Sigmoid colon (tissue), 7 donors: ENCODE measurements around the gene SMIM34. TPM values are rescaled to one million over a fixed set of nuclear protein-coding genes. Genes with fewer than 3 reads are reported as not detected.
"Not testable (repeated sequence)": the region's sequence is repeated elsewhere in the genome, so short reads cannot be mapped to it uniquely, and the experiment has no call there.

Experiments used
- DNase-seq: peaks from one replicate; pipeline ENCODE4 v3.0.0-alpha.2; 2019
- H3K27ac ChIP-seq, 4 donors: fragments of 200-600 bp; sonication (generic); one replicate each; pipeline ENCODE4 v1.5.1; 2016 to 2019; ENCODE audit warnings: mild to moderate bottlenecking in 1 of 4
- H3K27me3 ChIP-seq, 3 donors: fragments of 200-600 bp; sonication (generic); one replicate each; pipeline ENCODE4 v1.5.1; 2019; ENCODE audit warnings: mild to moderate bottlenecking in 1 of 3
- H3K36me3 ChIP-seq, 4 donors: fragments of 200-600 bp; sonication (generic); one replicate each; pipeline ENCODE4 v1.5.1; 2016 to 2019
- H3K4me1 ChIP-seq, 4 donors: fragments of 200-600 bp; sonication (generic); one replicate each; pipeline ENCODE4 v1.5.1; 2017 to 2019
- H3K4me3 ChIP-seq, 4 donors: fragments of 200-600 bp; sonication (generic); one replicate each; pipeline ENCODE4 v1.5.1; 2017 to 2019; ENCODE audit warnings: mild to moderate bottlenecking in 2 of 4, moderate library complexity in 1 of 4
- H3K9me3 ChIP-seq, 4 donors: fragments of 200-600 bp in 3 of 4; sonication (generic) in 3 of 4; one replicate each; pipeline versions ENCODE4 v1.5.1 to v1.6.1; 2013 to 2019
- CTCF ChIP-seq, 4 experiments: fragments of 450-650 bp in 3 of 4; fragments of 200-600 bp in 1 of 4; IDR thresholded peaks; one replicate each; pipeline ENCODE4 v1.5.1; 2016 to 2019; ENCODE audit warnings: antibody characterized with exemption in 4 of 4, mild to moderate bottlenecking in 3 of 4, moderate library complexity in 2 of 4
- POLR2A ChIP-seq, 2 donors: fragments of 450-650 bp; IDR thresholded peaks; one replicate each; pipeline ENCODE4 v1.6.1; 2016; ENCODE audit warnings: antibody characterized with exemption in 2 of 2, mild to moderate bottlenecking in 2 of 2, moderate library complexity in 2 of 2
- POLR2AphosphoS5 ChIP-seq, 4 donors: sonication (generic); formaldehyde crosslinking; IDR thresholded peaks; one replicate each; pipeline ENCODE4 v1.6.1; 2017; ENCODE audit warnings: antibody characterized with exemption in 4 of 4
- WGBS, 2 donors: extraction: QIAGEN DNeasy Blood & Tissue Kit; methylation state at CpG; one replicate each; pipeline ENCODE4 v1.1.7; 2013; 5-methylcytosine and 5-hydroxymethylcytosine counted together
- intact Hi-C: fragments of 100-400 bp; cut with DNase I; formaldehyde crosslinking; loops from one replicate; pipeline ENCODE4 v1.15.1; 2023
- polyA plus RNA-seq, 3 donors: library from polyadenylated mRNA; stranded (reverse); fragments of 200-250 nt; gene quantifications; one replicate each; pipeline ENCODE4 v1.2.3, GENCODE V29; 2013
- total RNA-seq, 4 donors: library from RNA; depleted of rRNA; stranded (reverse); fragments of >200 nt; gene quantifications; one replicate each; pipeline ENCODE4 v1.1.0, GENCODE V29; 2016
- donor health status: healthy with polysubstance abuse.
- donor health status: Bipolar disorder and iron deficiency.
- donor health status: healthy.

SMIM34 gene
- total and polyA plus RNA-seq, 7 donors: not detected

- H3K27ac ChIP-seq, H3K36me3 ChIP-seq, H3K27me3 ChIP-seq, H3K9me3 ChIP-seq, intact Hi-C loops, H3K4me1 ChIP-seq, H3K4me3 ChIP-seq, DNase-seq: not testable (repeated sequence)
- no CpG with 5 or more reads among the region's 6 CpGs for WGBS, 2 donors
Observed at GRCh38 chr21:34406102-34406501, 17.6 kb downstream of the SMIM34 start.

- H3K27ac ChIP-seq, H3K27me3 ChIP-seq, intact Hi-C loops, H3K9me3 ChIP-seq, H3K4me3 ChIP-seq, DNase-seq, H3K4me1 ChIP-seq, H3K36me3 ChIP-seq: not testable (repeated sequence)
- no CpG with 5 or more reads among the region's 2 CpGs for WGBS, 2 donors
Observed at GRCh38 chr21:34405686-34406085, 18.1 kb downstream of the SMIM34 start.

GRCh38 chr21:34404742-34405141 lies 19.0 kb downstream of the SMIM34 start:
- H3K9me3 ChIP-seq, H3K4me1 ChIP-seq, DNase-seq, H3K27me3 ChIP-seq, intact Hi-C loops, H3K4me3 ChIP-seq, H3K27ac ChIP-seq, H3K36me3 ChIP-seq: not testable (repeated sequence)
- WGBS, 2 donors: no CpG with 5 or more reads among the region's 5 CpGs

GRCh38 chr21:34400522-34400921 lies 23.2 kb downstream of the SMIM34 start:
- intact Hi-C loops, H3K36me3 ChIP-seq, H3K4me1 ChIP-seq, H3K27ac ChIP-seq, DNase-seq, H3K27me3 ChIP-seq, H3K4me3 ChIP-seq, H3K9me3 ChIP-seq: not testable (repeated sequence)
- WGBS, 2 donors: no CpG with 5 or more reads among the region's 5 CpGs

- DNase-seq, H3K4me3 ChIP-seq, H3K36me3 ChIP-seq, intact Hi-C loops, H3K27ac ChIP-seq, H3K4me1 ChIP-seq, H3K27me3 ChIP-seq, H3K9me3 ChIP-seq: not testable (repeated sequence)
- no CpG with 5 or more reads among the region's 14 CpGs for WGBS, 2 donors
Observed at GRCh38 chr21:34383724-34384415, 39.9 kb downstream of the SMIM34 start.

- WGBS, 2 donors: no CpG with 5 or more reads among the region's 2 CpGs
- H3K4me3 ChIP-seq, H3K4me1 ChIP-seq, H3K36me3 ChIP-seq, DNase-seq, H3K27me3 ChIP-seq, intact Hi-C loops, H3K9me3 ChIP-seq, H3K27ac ChIP-seq: not testable (repeated sequence)
Observed at GRCh38 chr21:34383138-34383537, 40.6 kb downstream of the SMIM34 start.

GRCh38 chr21:34375619-34375972 lies 48.2 kb downstream of the SMIM34 start:
- H3K4me1 ChIP-seq, H3K27me3 ChIP-seq, H3K36me3 ChIP-seq, H3K4me3 ChIP-seq, DNase-seq, H3K27ac ChIP-seq, intact Hi-C loops, H3K9me3 ChIP-seq: not testable (repeated sequence)
- no CpG with 5 or more reads among the region's 33 CpGs for WGBS, 2 donors

- H3K27me3 ChIP-seq, H3K36me3 ChIP-seq, H3K27ac ChIP-seq, intact Hi-C loops, H3K9me3 ChIP-seq, DNase-seq, H3K4me3 ChIP-seq, H3K4me1 ChIP-seq: not testable (repeated sequence)
- WGBS, 2 donors: no CpG with 5 or more reads among the region's 49 CpGs
Observed at GRCh38 chr21:34374940-34375618, 48.7 kb downstream of the SMIM34 start, which contains the start of gene SMIM11. Gene SMIM11 (plus strand): TSS chr21:34375507. CDS start chr21:34379505, 3,998 bp downstream.

GRCh38 chr21:34374462-34374861 lies 49.3 kb downstream of the SMIM34 start:
- DNase-seq, H3K9me3 ChIP-seq, intact Hi-C loops, H3K4me1 ChIP-seq, H3K4me3 ChIP-seq, H3K27ac ChIP-seq, H3K36me3 ChIP-seq, H3K27me3 ChIP-seq: not testable (repeated sequence)
- no CpG with 5 or more reads among the region's 8 CpGs for WGBS, 2 donors

- Histone ChIP-seq H3K27ac (no peak overlapping the region), H3K4me3 (no peak overlapping the region), H3K4me1 (no peaks in the 10 kb centered on the region), H3K27me3 (no peaks in the 10 kb centered on the region), H3K9me3 (no peaks in the 10 kb centered on the region), H3K36me3 (no peaks in the 10 kb centered on the region)
- TF ChIP-seq POLR2AphosphoS5 (IDR thresholded peaks at IDR 0.05): no peak
- no peak for TF ChIP-seq CTCF (IDR thresholded peaks at IDR 0.05)
- no peak for TF ChIP-seq POLR2A (IDR thresholded peaks at IDR 0.05)
- no peak for DNase-seq
- 95% methylated on average over 5 of the region's 5 CpGs for WGBS, 2 donors
- intact Hi-C loops: no loop called here
Observed at GRCh38 chr21:34372321-34372720, 51.4 kb downstream of the SMIM34 start.
